Retinal pigment epithelial cell (primary cell): ENCODE results near the gene TMEM205.

Experiments
- DNase-seq: peaks from one replicate; pipeline ENCODE4 v3.0.0-alpha.2; 2010; ENCODE audit warnings: low read depth
- H3K4me3 ChIP-seq: 2 replicates; pipeline ENCODE4 v1.5.1; 2011; ENCODE audit warnings: mild to moderate bottlenecking, low read length, control low read depth, moderate library complexity
- CTCF ChIP-seq: conservative IDR thresholded peaks from 2 replicates; pipeline ENCODE4 v1.5.1; 2011; ENCODE audit warnings: low read depth, low read length, control low read depth, inconsistent platforms

Gene TMEM205

GRCh38 chr19:11377237-11377636 lies 31.2 kb upstream of the TMEM205 start:
- no peak overlapping the region for H3K4me3 ChIP-seq
- TF ChIP-seq CTCF = no peak
- peak; percentile 54 for DNase-seq

GRCh38 chr19:11375143-11375948 lies 29.3 kb upstream of the TMEM205 start:
- DNase-seq = no peak
- H3K4me3 ChIP-seq = peak overlapping the region; percentile 77
- TF ChIP-seq CTCF = no peak

GRCh38 chr19:11374433-11375142 lies 28.5 kb upstream of the TMEM205 start, which contains the start of gene SWSAP1:
SWSAP1 (plus strand) TSS chr19:11374666; CDS start chr19:11374681, 15 bp downstream.
- DNase-seq = peak; percentile 98
- no peak for TF ChIP-seq CTCF
- H3K4me3 ChIP-seq = peak within 1 kb of the TSS; percentile 77

- TF ChIP-seq CTCF = no peak
- H3K4me3 ChIP-seq = peak overlapping the region; percentile 77
- no peak for DNase-seq
Observed at GRCh38 chr19:11373885-11374432, 27.9 kb upstream of the TMEM205 start.

- H3K4me3 ChIP-seq = no peak overlapping the region
- no peak for DNase-seq
- TF ChIP-seq CTCF = no peak
Observed at GRCh38 chr19:11373166-11373884, 27.3 kb upstream of the TMEM205 start.

GRCh38 chr19:11370744-11371143 lies 24.7 kb upstream of the TMEM205 start:
- no peak for TF ChIP-seq CTCF
- no peak overlapping the region for H3K4me3 ChIP-seq
- DNase-seq = no peak
